ENCODE measurements around the gene TGFB1I1. TPM values are rescaled to one million over a fixed set of nuclear protein-coding genes. Genes with fewer than 3 reads are reported as not detected.

Gene TGFB1I1
- total and polyA plus RNA-seq, 2 of the 13 experiments (the other 11 are each of a cell fraction or from before 2014, with no cell fraction given) = 0.80 to 2.9 TPM

DNA sequence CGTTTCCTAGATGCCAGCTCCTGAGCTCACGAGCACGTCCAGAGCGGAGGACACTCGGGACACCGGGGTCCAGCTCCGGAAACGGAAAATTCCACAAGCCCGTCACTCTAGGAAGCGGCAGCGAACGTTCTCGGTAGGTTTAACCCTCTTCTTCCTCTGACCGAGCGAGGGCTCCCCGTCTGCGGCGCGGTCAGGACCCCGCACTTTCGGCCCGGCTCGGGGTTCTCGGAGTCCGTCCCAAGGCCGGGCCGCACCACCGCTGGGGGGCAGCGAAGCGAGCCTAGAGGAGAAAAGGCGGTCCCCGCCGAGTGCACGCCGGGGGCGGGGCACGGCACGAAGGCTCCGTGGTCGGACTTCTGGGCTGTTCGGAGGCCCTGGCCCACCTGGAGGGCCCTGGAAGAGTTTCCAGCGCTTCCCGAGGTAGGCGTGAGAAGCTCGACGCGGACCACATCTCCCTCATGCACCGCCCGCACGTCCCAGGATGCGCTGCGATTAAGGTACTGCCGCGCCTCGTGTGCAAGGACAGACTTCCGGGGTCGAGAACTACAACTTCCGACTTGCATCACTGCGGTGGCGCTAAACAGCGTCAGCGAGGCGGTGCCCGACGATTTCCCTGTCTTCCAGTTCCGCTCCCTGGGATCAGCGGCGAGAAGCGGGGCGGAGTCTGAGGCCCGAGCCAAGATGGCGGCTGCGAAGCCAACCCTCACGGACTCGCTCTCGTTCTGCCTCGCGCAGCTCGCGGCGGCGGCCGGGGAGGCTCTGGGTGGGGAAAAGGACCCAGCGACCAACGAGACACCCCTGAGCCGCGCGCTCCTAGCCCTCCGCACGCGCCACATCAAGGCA, 12.9 kb upstream of the TGFB1I1 start, which contains the start of gene ARMC5 (continued):
- TF ChIP-seq, protein P1, sequence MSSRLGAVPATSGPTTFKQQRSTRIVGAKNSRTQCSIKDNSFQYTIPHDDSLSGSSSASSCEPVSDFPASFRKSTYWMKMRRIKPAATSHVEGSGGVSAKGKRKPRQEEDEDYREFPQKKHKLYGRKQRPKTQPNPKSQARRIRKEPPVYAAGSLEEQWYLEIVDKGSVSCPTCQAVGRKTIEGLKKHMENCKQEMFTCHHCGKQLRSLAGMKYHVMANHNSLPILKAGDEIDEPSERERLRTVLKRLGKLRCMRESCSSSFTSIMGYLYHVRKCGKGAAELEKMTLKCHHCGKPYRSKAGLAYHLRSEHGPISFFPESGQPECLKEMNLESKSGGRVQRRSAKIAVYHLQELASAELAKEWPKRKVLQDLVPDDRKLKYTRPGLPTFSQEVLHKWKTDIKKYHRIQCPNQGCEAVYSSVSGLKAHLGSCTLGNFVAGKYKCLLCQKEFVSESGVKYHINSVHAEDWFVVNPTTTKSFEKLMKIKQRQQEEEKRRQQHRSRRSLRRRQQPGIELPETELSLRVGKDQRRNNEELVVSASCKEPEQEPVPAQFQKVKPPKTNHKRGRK (CRISPR knock-in tag; IDR thresholded peaks at IDR 0.05) = no peak
- peak; percentile 98 for TF ChIP-seq YY1 (IDR thresholded peaks at IDR 0.05; ENCODE audit: insufficient read depth, insufficient replicate concordance, low read depth, low read length)
- TF ChIP-seq PITX1 (CRISPR knock-in tag; IDR thresholded peaks at IDR 0.05) = peak; percentile 85; the same call in 1 of the 2 replicates
- TF ChIP-seq, protein P2, sequence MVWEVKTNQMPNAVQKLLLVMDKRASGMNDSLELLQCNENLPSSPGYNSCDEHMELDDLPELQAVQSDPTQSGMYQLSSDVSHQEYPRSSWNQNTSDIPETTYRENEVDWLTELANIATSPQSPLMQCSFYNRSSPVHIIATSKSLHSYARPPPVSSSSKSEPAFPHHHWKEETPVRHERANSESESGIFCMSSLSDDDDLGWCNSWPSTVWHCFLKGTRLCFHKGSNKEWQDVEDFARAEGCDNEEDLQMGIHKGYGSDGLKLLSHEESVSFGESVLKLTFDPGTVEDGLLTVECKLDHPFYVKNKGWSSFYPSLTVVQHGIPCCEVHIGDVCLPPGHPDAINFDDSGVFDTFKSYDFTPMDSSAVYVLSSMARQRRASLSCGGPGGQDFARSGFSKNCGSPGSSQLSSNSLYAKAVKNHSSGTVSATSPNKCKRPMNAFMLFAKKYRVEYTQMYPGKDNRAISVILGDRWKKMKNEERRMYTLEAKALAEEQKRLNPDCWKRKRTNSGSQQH (CRISPR knock-in tag; IDR thresholded peaks at IDR 0.05; ENCODE audit: low read depth) = 0 out of 2 replicates have a peak, but pooled peaks have one; percentile 76
- TF ChIP-seq PCBP1 (IDR thresholded peaks at IDR 0.05; ENCODE audit: borderline replicate concordance, low read depth, low read length) = peak; percentile 17; the same call in 1 of the 2 replicates
- TF ChIP-seq NONO (IDR thresholded peaks at IDR 0.05) = no peak
- TF ChIP-seq NONO (CRISPR knock-in tag; conservative IDR thresholded peaks at IDR 0.05) = peak; percentile 83
- TF ChIP-seq NR2F6 (IDR thresholded peaks at IDR 0.05) = no peak
- TF ChIP-seq NR2F6 (CRISPR knock-in tag; IDR thresholded peaks at IDR 0.05) = peak; percentile 70
- TF ChIP-seq ZBTB2 (CRISPR knock-in tag; IDR thresholded peaks at IDR 0.05; ENCODE audit: low read depth) = peak; percentile 64
- peak; percentile 95 for TF ChIP-seq ZFY (CRISPR knock-in tag; IDR thresholded peaks at IDR 0.05)
- TF ChIP-seq ZNF597 (CRISPR knock-in tag; IDR thresholded peaks at IDR 0.05) = no peak
- no peak for TF ChIP-seq ATF7 (IDR thresholded peaks at IDR 0.05)
- peak; percentile 76 for TF ChIP-seq ATF7 (CRISPR knock-in tag; IDR thresholded peaks at IDR 0.05)
- TF ChIP-seq, protein P3, sequence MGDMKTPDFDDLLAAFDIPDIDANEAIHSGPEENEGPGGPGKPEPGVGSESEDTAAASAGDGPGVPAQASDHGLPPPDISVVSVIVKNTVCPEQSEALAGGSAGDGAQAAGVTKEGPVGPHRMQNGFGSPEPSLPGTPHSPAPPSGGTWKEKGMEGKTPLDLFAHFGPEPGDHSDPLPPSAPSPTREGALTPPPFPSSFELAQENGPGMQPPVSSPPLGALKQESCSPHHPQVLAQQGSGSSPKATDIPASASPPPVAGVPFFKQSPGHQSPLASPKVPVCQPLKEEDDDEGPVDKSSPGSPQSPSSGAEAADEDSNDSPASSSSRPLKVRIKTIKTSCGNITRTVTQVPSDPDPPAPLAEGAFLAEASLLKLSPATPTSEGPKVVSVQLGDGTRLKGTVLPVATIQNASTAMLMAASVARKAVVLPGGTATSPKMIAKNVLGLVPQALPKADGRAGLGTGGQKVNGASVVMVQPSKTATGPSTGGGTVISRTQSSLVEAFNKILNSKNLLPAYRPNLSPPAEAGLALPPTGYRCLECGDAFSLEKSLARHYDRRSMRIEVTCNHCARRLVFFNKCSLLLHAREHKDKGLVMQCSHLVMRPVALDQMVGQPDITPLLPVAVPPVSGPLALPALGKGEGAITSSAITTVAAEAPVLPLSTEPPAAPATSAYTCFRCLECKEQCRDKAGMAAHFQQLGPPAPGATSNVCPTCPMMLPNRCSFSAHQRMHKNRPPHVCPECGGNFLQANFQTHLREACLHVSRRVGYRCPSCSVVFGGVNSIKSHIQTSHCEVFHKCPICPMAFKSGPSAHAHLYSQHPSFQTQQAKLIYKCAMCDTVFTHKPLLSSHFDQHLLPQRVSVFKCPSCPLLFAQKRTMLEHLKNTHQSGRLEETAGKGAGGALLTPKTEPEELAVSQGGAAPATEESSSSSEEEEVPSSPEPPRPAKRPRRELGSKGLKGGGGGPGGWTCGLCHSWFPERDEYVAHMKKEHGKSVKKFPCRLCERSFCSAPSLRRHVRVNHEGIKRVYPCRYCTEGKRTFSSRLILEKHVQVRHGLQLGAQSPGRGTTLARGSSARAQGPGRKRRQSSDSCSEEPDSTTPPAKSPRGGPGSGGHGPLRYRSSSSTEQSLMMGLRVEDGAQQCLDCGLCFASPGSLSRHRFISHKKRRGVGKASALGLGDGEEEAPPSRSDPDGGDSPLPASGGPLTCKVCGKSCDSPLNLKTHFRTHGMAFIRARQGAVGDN (CRISPR knock-in tag; IDR thresholded peaks at IDR 0.05) = peak; percentile 96
- peak; percentile 72; the same call in 1 of the 2 replicates for TF ChIP-seq BORCS8-MEF2B (CRISPR knock-in tag; IDR thresholded peaks at IDR 0.05)
- no peak for TF ChIP-seq ZNF292 (CRISPR knock-in tag; IDR thresholded peaks at IDR 0.05; ENCODE audit: borderline replicate concordance, low read depth)
- TF ChIP-seq PHF8 (CRISPR knock-in tag; IDR thresholded peaks at IDR 0.05) = peak; percentile 86
